Neural cell (in vitro differentiated cells): ENCODE measurements around the gene AFF1. TPM values are rescaled to one million over a fixed set of nuclear protein-coding genes. Genes with fewer than 3 reads are reported as not detected.

Source experiments
- H2AFZ ChIP-seq: fragments of 200-600, 300-800 bp; sonication (generic), shearing (Covaris generic); 2 replicates; pipeline ENCODE4 v1.6.0; 2014; ENCODE audit warnings: low read depth, mild to moderate bottlenecking, antibody characterized with exemption, low read length, moderate library complexity
- H3F3A ChIP-seq: fragments of 200-600 bp; shearing (Covaris generic); 2 replicates; pipeline ENCODE4 v1.6.1; 2016; ENCODE audit warnings: mild to moderate bottlenecking, moderate library complexity, mixed read lengths, antibody characterized with exemption, low read length; ENCODE audit not compliant: insufficient read depth, poor library complexity, severe bottlenecking
- H3K27ac ChIP-seq: fragments of 200-600, 300-800 bp; sonication (generic), shearing (Covaris generic); 2 replicates; pipeline ENCODE4 v1.5.1; 2014; ENCODE audit warnings: mild to moderate bottlenecking, low read length, moderate library complexity
- H3K27me3 ChIP-seq: fragments of 300-800, 200-600 bp; sonication (generic), shearing (Covaris generic); 2 replicates; pipeline ENCODE4 v1.6.0; 2014; ENCODE audit warnings: mild to moderate bottlenecking, low read depth, low read length, moderate library complexity; ENCODE audit not compliant: insufficient read depth
- H3K36me3 ChIP-seq: fragments of 300-800, 200-600 bp; sonication (generic), shearing (Covaris generic); 2 replicates; pipeline ENCODE4 v1.5.1; 2014; ENCODE audit warnings: mild to moderate bottlenecking, antibody characterized with exemption, low read length, moderate library complexity; ENCODE audit not compliant: insufficient read depth
- H3K4me2 ChIP-seq: fragments of 300-800, 200-600 bp; sonication (generic), shearing (Covaris generic); 2 replicates; pipeline ENCODE4 v1.6.0; 2014; ENCODE audit warnings: mild to moderate bottlenecking, low read length
- H3K4me3 ChIP-seq: fragments of 300-800, 200-600 bp; sonication (generic), shearing (Covaris generic); 2 replicates; pipeline ENCODE4 v1.5.1; 2014; ENCODE audit warnings: mild to moderate bottlenecking, low read length, moderate library complexity
- H3K79me2 ChIP-seq: fragments of 200-600 bp; shearing (Covaris generic); replicated peaks from 2 replicates; pipeline ENCODE4 v1.6.0; 2014; ENCODE audit warnings: mild to moderate bottlenecking, low read length, moderate library complexity; ENCODE audit not compliant: insufficient read depth
- H3K9ac ChIP-seq: fragments of 300-800, 200-600 bp; sonication (generic), shearing (Covaris generic); 2 replicates; pipeline ENCODE4 v1.6.1; 2016; ENCODE audit warnings: mild to moderate bottlenecking, low read length, mixed read lengths
- H3K9me2 ChIP-seq: fragments of 200-600 bp; shearing (Covaris generic); 2 replicates; pipeline ENCODE4 v1.6.1; 2016; ENCODE audit warnings: mild to moderate bottlenecking, low read length, mixed read lengths; ENCODE audit not compliant: insufficient read depth
- H3K9me3 ChIP-seq: fragments of 200-600, 300-800 bp; sonication (generic), shearing (Covaris generic); 2 replicates; pipeline ENCODE4 v1.6.1; 2016; ENCODE audit warnings: mild to moderate bottlenecking, mixed run types, low read length, moderate library complexity, mixed read lengths
- H4K20me1 ChIP-seq: fragments of 200-600 bp; shearing (Covaris generic); 2 replicates; pipeline ENCODE4 v1.6.1; 2016; ENCODE audit warnings: mild to moderate bottlenecking, mixed run types; ENCODE audit not compliant: insufficient read depth
- EP300 ChIP-seq: fragments of 450-650 bp; conservative IDR thresholded peaks from 2 replicates; pipeline ENCODE4 v1.6.1; 2014; ENCODE audit warnings: antibody characterized with exemption, mild to moderate bottlenecking, moderate library complexity; ENCODE audit not compliant: poor library complexity, severe bottlenecking
- EZH2 ChIP-seq: fragments of 200-600, 300-800 bp; shearing (Covaris generic), sonication (generic); IDR thresholded peaks from 2 replicates; pipeline ENCODE4 v1.6.1; 2014; ENCODE audit warnings: antibody characterized with exemption, low read length, borderline replicate concordance, mild to moderate bottlenecking; ENCODE audit not compliant: insufficient read depth, poor library complexity, severe bottlenecking
- MXI1 ChIP-seq: fragments of 450-650 bp; conservative IDR thresholded peaks from 2 replicates; pipeline ENCODE4 v1.6.1; 2014; ENCODE audit warnings: antibody characterized with exemption, mild to moderate bottlenecking; ENCODE audit not compliant: poor library complexity, severe bottlenecking
- POLR2AphosphoS5 ChIP-seq: IDR thresholded peaks from 2 replicates; pipeline ENCODE4 v1.6.1; 2012
- RAD21 ChIP-seq: fragments of 450-650 bp; conservative IDR thresholded peaks from 2 replicates; pipeline ENCODE4 v1.6.1; 2014; ENCODE audit warnings: antibody characterized with exemption, mild to moderate bottlenecking, moderate library complexity
- SMC3 ChIP-seq: fragments of 450-650 bp; conservative IDR thresholded peaks from 2 replicates; pipeline ENCODE4 v1.6.1; 2014; ENCODE audit warnings: antibody characterized with exemption, mild to moderate bottlenecking, moderate library complexity; ENCODE audit not compliant: poor library complexity
- TAF1 ChIP-seq: IDR thresholded peaks from 2 replicates; pipeline ENCODE4 v1.6.1; 2012; ENCODE audit warnings: low read depth
- polyA plus RNA-seq: library from polyadenylated mRNA; depleted of rRNA; stranded (reverse); fragments of >200 nt; gene quantifications from 2 replicates; pipeline ENCODE4 v1.2.3, GENCODE V29; 2014
- TF ChIP-seq, protein P1 (sequence below): fragments of 450-650 bp; IDR thresholded peaks from 2 replicates; pipeline ENCODE4 v1.5.1; 2014; ENCODE audit warnings: antibody characterized with exemption, mild to moderate bottlenecking, moderate library complexity; ENCODE audit not compliant: poor library complexity, severe bottlenecking
- TF ChIP-seq, protein P2 (sequence below): IDR thresholded peaks from 2 replicates; pipeline ENCODE4 v1.6.1; 2012; ENCODE audit warnings: borderline replicate concordance

Gene AFF1
- polyA plus RNA-seq, 1 donor from 2014 or later, result 0.63 TPM

DNA sequence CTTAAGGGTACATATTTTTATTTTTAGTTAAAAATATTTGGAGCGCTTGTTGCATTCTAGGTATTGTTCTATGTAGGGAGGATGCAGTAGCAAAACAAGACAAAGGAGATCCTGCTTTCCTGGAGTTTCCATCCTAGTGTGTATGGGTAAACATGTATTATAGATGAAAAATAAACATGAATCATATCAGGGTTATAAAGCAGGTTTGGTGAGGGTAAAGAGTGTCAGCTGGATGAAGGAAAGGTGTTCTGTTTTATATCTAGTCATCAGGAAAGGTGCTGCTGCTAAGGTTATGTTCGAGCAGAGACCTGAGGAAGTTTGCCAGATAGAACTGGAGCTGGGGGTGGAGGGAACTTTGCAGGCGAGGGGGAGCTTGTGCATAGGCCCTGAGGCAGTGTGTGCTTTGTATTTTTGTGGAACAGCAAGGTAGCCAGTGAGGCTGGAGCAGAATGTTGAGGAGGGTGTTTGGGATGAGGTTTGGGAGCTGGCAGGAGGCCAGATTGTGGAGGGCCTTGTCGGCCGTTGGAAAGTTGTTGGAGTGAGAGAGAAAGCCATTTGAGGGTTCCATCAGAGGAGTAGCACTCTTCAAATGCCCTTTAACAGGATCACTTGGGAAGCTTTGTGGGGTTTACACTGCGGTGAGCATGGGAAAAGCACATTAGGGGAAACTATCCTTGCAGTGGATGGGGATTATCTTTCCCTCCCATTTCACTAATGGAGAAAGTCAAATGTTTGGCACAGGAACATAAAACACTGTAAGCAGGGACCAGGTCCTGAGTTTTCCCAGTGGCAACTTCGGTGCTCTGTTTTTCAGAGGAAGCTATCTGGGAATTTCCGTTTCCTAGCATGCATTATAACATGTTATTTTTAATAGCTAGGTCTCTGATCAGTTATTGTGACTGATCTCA, 35.9 kb downstream of the AFF1 start:
- H3K9me3 ChIP-seq, result no peaks in the 10 kb centered on the region
- H3K79me2 ChIP-seq, result no peaks in the 10 kb centered on the region
- no peak overlapping the region for H3K9ac ChIP-seq
- no peaks in the 10 kb centered on the region for H3K36me3 ChIP-seq
- no peaks in the 10 kb centered on the region for H3K27me3 ChIP-seq
- no peak overlapping the region for H2AFZ ChIP-seq
- H3K27ac ChIP-seq, result no peak overlapping the region
- H3F3A ChIP-seq, result no peaks in the 10 kb centered on the region
- H3K9me2 ChIP-seq, result no peaks in the 10 kb centered on the region
- H3K4me3 ChIP-seq, result no peak overlapping the region
- TF ChIP-seq, protein P1, sequence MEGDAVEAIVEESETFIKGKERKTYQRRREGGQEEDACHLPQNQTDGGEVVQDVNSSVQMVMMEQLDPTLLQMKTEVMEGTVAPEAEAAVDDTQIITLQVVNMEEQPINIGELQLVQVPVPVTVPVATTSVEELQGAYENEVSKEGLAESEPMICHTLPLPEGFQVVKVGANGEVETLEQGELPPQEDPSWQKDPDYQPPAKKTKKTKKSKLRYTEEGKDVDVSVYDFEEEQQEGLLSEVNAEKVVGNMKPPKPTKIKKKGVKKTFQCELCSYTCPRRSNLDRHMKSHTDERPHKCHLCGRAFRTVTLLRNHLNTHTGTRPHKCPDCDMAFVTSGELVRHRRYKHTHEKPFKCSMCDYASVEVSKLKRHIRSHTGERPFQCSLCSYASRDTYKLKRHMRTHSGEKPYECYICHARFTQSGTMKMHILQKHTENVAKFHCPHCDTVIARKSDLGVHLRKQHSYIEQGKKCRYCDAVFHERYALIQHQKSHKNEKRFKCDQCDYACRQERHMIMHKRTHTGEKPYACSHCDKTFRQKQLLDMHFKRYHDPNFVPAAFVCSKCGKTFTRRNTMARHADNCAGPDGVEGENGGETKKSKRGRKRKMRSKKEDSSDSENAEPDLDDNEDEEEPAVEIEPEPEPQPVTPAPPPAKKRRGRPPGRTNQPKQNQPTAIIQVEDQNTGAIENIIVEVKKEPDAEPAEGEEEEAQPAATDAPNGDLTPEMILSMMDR, result no peak
- no peak for TF ChIP-seq EZH2
- no peak for TF ChIP-seq SMC3
- TF ChIP-seq POLR2AphosphoS5, result no peak
- no peak for TF ChIP-seq MXI1
- no peak for TF ChIP-seq TAF1
- H3K4me2 ChIP-seq, result no peak overlapping the region
- no peaks in the 10 kb centered on the region for H4K20me1 ChIP-seq

DNA sequence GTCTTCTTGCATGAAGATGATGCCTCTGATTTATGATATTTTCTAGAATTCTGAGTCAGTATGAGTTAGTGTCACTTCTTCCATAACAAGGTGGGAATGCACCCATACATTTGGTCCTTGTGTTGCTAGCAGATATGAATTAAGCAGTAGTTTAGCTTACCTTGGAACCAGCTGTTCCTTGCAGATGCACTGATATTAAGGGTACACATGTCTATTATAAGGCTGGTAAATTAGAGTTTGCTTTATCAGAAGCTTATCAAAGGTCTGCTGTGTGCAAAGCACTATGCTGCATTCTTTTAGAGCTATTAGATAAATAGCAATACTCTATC, 36.5 kb downstream of the AFF1 start:
- no peak overlapping the region for H3K4me3 ChIP-seq
- no peak overlapping the region for H3K4me2 ChIP-seq
- H3K79me2 ChIP-seq, result no peaks in the 10 kb centered on the region
- H3F3A ChIP-seq, result no peaks in the 10 kb centered on the region
- TF ChIP-seq TAF1 (no peak), POLR2AphosphoS5 (no peak), RAD21 (no peak), EZH2 (no peak), EP300 (no peak), MXI1 (no peak), SMC3 (no peak)
- TF ChIP-seq, protein P2, sequence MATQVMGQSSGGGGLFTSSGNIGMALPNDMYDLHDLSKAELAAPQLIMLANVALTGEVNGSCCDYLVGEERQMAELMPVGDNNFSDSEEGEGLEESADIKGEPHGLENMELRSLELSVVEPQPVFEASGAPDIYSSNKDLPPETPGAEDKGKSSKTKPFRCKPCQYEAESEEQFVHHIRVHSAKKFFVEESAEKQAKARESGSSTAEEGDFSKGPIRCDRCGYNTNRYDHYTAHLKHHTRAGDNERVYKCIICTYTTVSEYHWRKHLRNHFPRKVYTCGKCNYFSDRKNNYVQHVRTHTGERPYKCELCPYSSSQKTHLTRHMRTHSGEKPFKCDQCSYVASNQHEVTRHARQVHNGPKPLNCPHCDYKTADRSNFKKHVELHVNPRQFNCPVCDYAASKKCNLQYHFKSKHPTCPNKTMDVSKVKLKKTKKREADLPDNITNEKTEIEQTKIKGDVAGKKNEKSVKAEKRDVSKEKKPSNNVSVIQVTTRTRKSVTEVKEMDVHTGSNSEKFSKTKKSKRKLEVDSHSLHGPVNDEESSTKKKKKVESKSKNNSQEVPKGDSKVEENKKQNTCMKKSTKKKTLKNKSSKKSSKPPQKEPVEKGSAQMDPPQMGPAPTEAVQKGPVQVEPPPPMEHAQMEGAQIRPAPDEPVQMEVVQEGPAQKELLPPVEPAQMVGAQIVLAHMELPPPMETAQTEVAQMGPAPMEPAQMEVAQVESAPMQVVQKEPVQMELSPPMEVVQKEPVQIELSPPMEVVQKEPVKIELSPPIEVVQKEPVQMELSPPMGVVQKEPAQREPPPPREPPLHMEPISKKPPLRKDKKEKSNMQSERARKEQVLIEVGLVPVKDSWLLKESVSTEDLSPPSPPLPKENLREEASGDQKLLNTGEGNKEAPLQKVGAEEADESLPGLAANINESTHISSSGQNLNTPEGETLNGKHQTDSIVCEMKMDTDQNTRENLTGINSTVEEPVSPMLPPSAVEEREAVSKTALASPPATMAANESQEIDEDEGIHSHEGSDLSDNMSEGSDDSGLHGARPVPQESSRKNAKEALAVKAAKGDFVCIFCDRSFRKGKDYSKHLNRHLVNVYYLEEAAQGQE, result no peak
- TF ChIP-seq, protein P1, result no peak
- no peaks in the 10 kb centered on the region for H4K20me1 ChIP-seq
- H3K9me2 ChIP-seq, result no peaks in the 10 kb centered on the region
- H3K9me3 ChIP-seq, result no peaks in the 10 kb centered on the region
- H3K36me3 ChIP-seq, result no peaks in the 10 kb centered on the region
- no peaks in the 10 kb centered on the region for H3K27me3 ChIP-seq
- H3K27ac ChIP-seq, result no peak overlapping the region
- H2AFZ ChIP-seq, result no peak overlapping the region
- H3K9ac ChIP-seq, result no peak overlapping the region
